Measurements from ENCODE around the gene TMC1. TPM values are rescaled to one million over a fixed set of nuclear protein-coding genes. Genes with fewer than 3 reads are reported as not detected.
A peak's percentile ranks its signal among the peaks of the same experiment; 100 is the strongest.
"Not testable (repeated sequence)": the region's sequence is repeated elsewhere in the genome, so short reads cannot be mapped to it uniquely, and the experiment has no call there.

Gene TMC1
- 0.10 TPM for polyA plus RNA-seq (2013, experiment 1 of 2)
- polyA plus RNA-seq (2013, experiment 2 of 2): 0.04 TPM

DNA sequence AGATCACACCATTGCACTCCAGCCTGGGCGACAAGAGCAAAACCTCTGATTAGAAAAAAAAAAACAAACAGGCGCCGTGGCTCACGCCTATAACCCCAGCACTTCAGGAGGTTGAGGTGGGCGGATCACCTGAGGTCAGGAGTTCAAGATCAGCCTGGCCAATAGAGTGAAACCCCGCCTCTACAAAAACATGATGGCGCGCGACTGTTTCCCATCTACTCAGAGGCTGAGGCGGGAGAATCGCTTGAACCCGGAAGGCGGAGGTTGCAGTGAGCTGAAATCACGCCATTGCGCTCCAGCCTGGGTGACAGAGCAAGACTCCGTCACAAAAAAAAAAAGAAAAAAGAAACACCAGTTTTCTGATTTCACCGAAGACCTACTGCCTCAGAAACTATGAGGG, at the start of gene TMC1:
TMC1 (plus strand) TSS at position 193 of the 400 bp plus-strand sequence. CDS start 127,041 bp downstream, outside the sequence.
- not testable (repeated sequence) for H3K4me3 ChIP-seq (ENCODE audit: insufficient read depth in 1 of 2, low read depth in 1 of 2, low read length in 2 of 2); H3K79me1 ChIP-seq (replicated peaks; ENCODE audit: low read length, poor library complexity, severe bottlenecking); H3K9ac ChIP-seq (ENCODE audit: low read length); H3K23ac ChIP-seq (ENCODE audit: low read length in 2 of 2); H2AK5ac ChIP-seq (ENCODE audit: low read length, severe bottlenecking); H2BK120ac ChIP-seq (ENCODE audit: low read depth, low read length); H3K4ac ChIP-seq (ENCODE audit: low read depth in 1 of 2, low read length in 2 of 2); H3K18ac ChIP-seq (ENCODE audit: low read depth in 1 of 2, low read length in 2 of 2); H3K9me3 ChIP-seq (ENCODE audit: control insufficient read depth, low read length); H3K4me1 ChIP-seq (ENCODE audit: control insufficient read depth, insufficient read depth, low read depth, low read length); H4K91ac ChIP-seq (ENCODE audit: low read length); H3K36me3 ChIP-seq (ENCODE audit: control insufficient read depth in 1 of 2, insufficient read depth in 2 of 2, low read depth in 1 of 2, low read length in 2 of 2); H2AFZ ChIP-seq (ENCODE audit: low read depth, low read length); H3K4me2 ChIP-seq (ENCODE audit: low read length, poor library complexity, severe bottlenecking); H3K27ac ChIP-seq (ENCODE audit: low read length, poor library complexity, severe bottlenecking); H2BK5ac ChIP-seq (ENCODE audit: low read depth, low read length, poor library complexity, severe bottlenecking); H2BK15ac ChIP-seq (ENCODE audit: low read depth, poor library complexity, severe bottlenecking); H2BK12ac ChIP-seq (ENCODE audit: low read length in 2 of 2); H3K14ac ChIP-seq (ENCODE audit: low read length in 2 of 2); H4K8ac ChIP-seq (ENCODE audit: low read length); DNase-seq; H3K27me3 ChIP-seq (ENCODE audit: control insufficient read depth in 1 of 2, insufficient read depth in 1 of 2, low read length in 2 of 2)
- 96% methylated on average over 17 of the region's 17 CpGs for WGBS

- Histone ChIP-seq H3K23ac (ENCODE audit: low read length in 2 of 2) (no peak overlapping the region), H3K4me1 (ENCODE audit: control insufficient read depth, insufficient read depth, low read depth, low read length) (peaks cover 9% of the 10 kb centered on the region), H2BK12ac (ENCODE audit: low read length in 2 of 2) (no peak overlapping the region), H3K9me3 (ENCODE audit: control insufficient read depth, low read length) (no peaks in the 10 kb centered on the region), H3K4me3 (ENCODE audit: insufficient read depth in 1 of 2, low read depth in 1 of 2, low read length in 2 of 2) (no peak overlapping the region), H2BK15ac (ENCODE audit: low read depth, poor library complexity, severe bottlenecking) (no peak overlapping the region), H3K4ac (ENCODE audit: low read depth in 1 of 2, low read length in 2 of 2) (no peak overlapping the region), H3K27ac (ENCODE audit: low read length, poor library complexity, severe bottlenecking) (peak overlapping the region; percentile 52), H3K27me3 (ENCODE audit: control insufficient read depth in 1 of 2, insufficient read depth in 1 of 2, low read length in 2 of 2) (no peaks in the 10 kb centered on the region), H4K91ac (ENCODE audit: low read length) (no peak overlapping the region), H3K79me1 (replicated peaks; ENCODE audit: low read length, poor library complexity, severe bottlenecking) (no peaks in the 10 kb centered on the region), H3K14ac (ENCODE audit: low read length in 2 of 2) (no peak overlapping the region), H2BK5ac (ENCODE audit: low read depth, low read length, poor library complexity, severe bottlenecking) (no peak overlapping the region), H2AK5ac (ENCODE audit: low read length, severe bottlenecking) (no peak overlapping the region), H2AFZ (ENCODE audit: low read depth, low read length) (no peak overlapping the region), H2BK120ac (ENCODE audit: low read depth, low read length) (no peak overlapping the region), H3K4me2 (ENCODE audit: low read length, poor library complexity, severe bottlenecking) (no peak overlapping the region), H3K18ac (ENCODE audit: low read depth in 1 of 2, low read length in 2 of 2) (no peak overlapping the region), H4K8ac (ENCODE audit: low read length) (no peak overlapping the region), H3K9ac (ENCODE audit: low read length) (no peak overlapping the region), H3K36me3 (ENCODE audit: control insufficient read depth in 1 of 2, insufficient read depth in 2 of 2, low read depth in 1 of 2, low read length in 2 of 2) (no peaks in the 10 kb centered on the region)
- 86% methylated on average over 1 of the region's 1 CpG for WGBS
- peak; percentile 85 for DNase-seq
Observed at GRCh38 chr9:72473474-72474261, 47.7 kb upstream of the TMC1 start.

DNA sequence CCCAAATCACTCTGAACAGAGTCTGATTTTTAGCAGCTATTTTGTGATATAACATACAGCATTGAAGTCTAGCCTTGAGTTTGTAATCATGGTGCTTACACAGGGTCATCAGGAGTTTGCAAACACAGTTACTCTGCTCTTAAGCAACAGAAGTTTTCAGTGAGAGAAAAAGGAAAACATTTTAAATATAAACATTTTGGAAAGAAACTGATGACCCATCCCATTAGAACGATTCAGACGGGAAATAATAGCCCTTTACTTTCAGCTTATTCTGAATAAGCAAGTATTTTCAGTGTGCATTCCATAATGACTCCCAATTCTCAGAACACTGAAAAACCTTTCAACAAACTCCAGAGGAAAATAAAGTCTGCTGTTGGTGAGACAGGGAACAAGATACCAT, 46.7 kb upstream of the TMC1 start:
- Histone ChIP-seq H2BK12ac (ENCODE audit: low read length in 2 of 2) (no peak overlapping the region), H3K27ac (ENCODE audit: low read length, poor library complexity, severe bottlenecking) (no peak overlapping the region), H3K9ac (ENCODE audit: low read length) (no peak overlapping the region), H3K79me1 (replicated peaks; ENCODE audit: low read length, poor library complexity, severe bottlenecking) (no peaks in the 10 kb centered on the region), H4K8ac (ENCODE audit: low read length) (no peak overlapping the region), H3K14ac (ENCODE audit: low read length in 2 of 2) (no peak overlapping the region), H3K23ac (ENCODE audit: low read length in 2 of 2) (no peak overlapping the region), H3K9me3 (ENCODE audit: control insufficient read depth, low read length) (no peaks in the 10 kb centered on the region), H3K4me3 (ENCODE audit: insufficient read depth in 1 of 2, low read depth in 1 of 2, low read length in 2 of 2) (no peak overlapping the region), H2BK5ac (ENCODE audit: low read depth, low read length, poor library complexity, severe bottlenecking) (no peak overlapping the region), H3K4me1 (ENCODE audit: control insufficient read depth, insufficient read depth, low read depth, low read length) (peaks cover 10% of the 10 kb centered on the region), H3K18ac (ENCODE audit: low read depth in 1 of 2, low read length in 2 of 2) (no peak overlapping the region), H3K27me3 (ENCODE audit: control insufficient read depth in 1 of 2, insufficient read depth in 1 of 2, low read length in 2 of 2) (no peaks in the 10 kb centered on the region), H2BK120ac (ENCODE audit: low read depth, low read length) (no peak overlapping the region), H2AFZ (ENCODE audit: low read depth, low read length) (no peak overlapping the region), H3K4ac (ENCODE audit: low read depth in 1 of 2, low read length in 2 of 2) (no peak overlapping the region), H3K4me2 (ENCODE audit: low read length, poor library complexity, severe bottlenecking) (no peak overlapping the region), H2BK15ac (ENCODE audit: low read depth, poor library complexity, severe bottlenecking) (no peak overlapping the region), H3K36me3 (ENCODE audit: control insufficient read depth in 1 of 2, insufficient read depth in 2 of 2, low read depth in 1 of 2, low read length in 2 of 2) (no peaks in the 10 kb centered on the region), H4K91ac (ENCODE audit: low read length) (no peak overlapping the region), H2AK5ac (ENCODE audit: low read length, severe bottlenecking) (no peak overlapping the region)
- peak; percentile 80 for DNase-seq
- WGBS: 0% methylated on average over 2 of the region's 2 CpGs

DNA sequence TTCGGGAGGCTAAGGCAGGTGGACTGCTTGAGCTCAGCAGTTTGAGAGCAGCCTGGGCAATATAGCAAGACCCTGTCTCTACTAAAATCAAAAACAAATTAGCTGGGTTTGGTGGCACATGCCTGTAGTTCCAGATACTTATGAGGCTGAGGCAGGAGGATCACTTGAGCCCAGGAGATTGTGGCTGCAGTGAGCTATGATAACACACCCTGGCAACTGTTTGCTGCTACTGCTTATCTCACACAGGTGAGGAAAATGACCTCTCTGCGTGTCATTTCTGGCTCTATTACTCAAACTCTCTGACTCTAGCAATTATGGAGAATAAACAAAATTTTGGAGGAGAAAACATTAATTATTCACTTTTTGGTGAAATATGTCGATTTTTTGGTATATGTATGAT, 45.3 kb upstream of the TMC1 start:
- DNase-seq: no peak
- H3K4me2 ChIP-seq (ENCODE audit: low read length, poor library complexity, severe bottlenecking): no peak overlapping the region
- H3K14ac ChIP-seq (ENCODE audit: low read length in 2 of 2): peak overlapping the region in 1 of 2 experiments; percentile 53
- H3K4ac ChIP-seq (ENCODE audit: low read depth in 1 of 2, low read length in 2 of 2): peak overlapping the region in 1 of 2 experiments; percentile 24
- no peaks in the 10 kb centered on the region for H3K36me3 ChIP-seq (ENCODE audit: control insufficient read depth in 1 of 2, insufficient read depth in 2 of 2, low read depth in 1 of 2, low read length in 2 of 2)
- no peak overlapping the region for H4K8ac ChIP-seq (ENCODE audit: low read length)
- H2BK15ac ChIP-seq (ENCODE audit: low read depth, poor library complexity, severe bottlenecking): no peak overlapping the region
- H2BK120ac ChIP-seq (ENCODE audit: low read depth, low read length): no peak overlapping the region
- no peaks in the 10 kb centered on the region for H3K9me3 ChIP-seq (ENCODE audit: control insufficient read depth, low read length)
- H3K9ac ChIP-seq (ENCODE audit: low read length): no peak overlapping the region
- H3K18ac ChIP-seq (ENCODE audit: low read depth in 1 of 2, low read length in 2 of 2): no peak overlapping the region
- peak overlapping the region; percentile 2 to 45 for H2BK12ac ChIP-seq (ENCODE audit: low read length in 2 of 2)
- H2BK5ac ChIP-seq (ENCODE audit: low read depth, low read length, poor library complexity, severe bottlenecking): no peak overlapping the region
- peak overlapping the region; percentile 31 for H2AK5ac ChIP-seq (ENCODE audit: low read length, severe bottlenecking)
- H3K23ac ChIP-seq (ENCODE audit: low read length in 2 of 2): no peak overlapping the region
- no peaks in the 10 kb centered on the region for H3K79me1 ChIP-seq (replicated peaks; ENCODE audit: low read length, poor library complexity, severe bottlenecking)
- no peak overlapping the region for H3K27ac ChIP-seq (ENCODE audit: low read length, poor library complexity, severe bottlenecking)
- WGBS: 83% methylated on average over 1 of the region's 3 CpGs
- peaks cover 16% of the 10 kb centered on the region for H3K4me1 ChIP-seq (ENCODE audit: control insufficient read depth, insufficient read depth, low read depth, low read length)
- H3K27me3 ChIP-seq (ENCODE audit: control insufficient read depth in 1 of 2, insufficient read depth in 1 of 2, low read length in 2 of 2): no peaks in the 10 kb centered on the region
- no peak overlapping the region for H4K91ac ChIP-seq (ENCODE audit: low read length)
- H3K4me3 ChIP-seq (ENCODE audit: insufficient read depth in 1 of 2, low read depth in 1 of 2, low read length in 2 of 2): no peak overlapping the region
- H2AFZ ChIP-seq (ENCODE audit: low read depth, low read length): no peak overlapping the region

Data from mesenchymal stem cell (in vitro differentiated cells and primary cell).